GM21529 (cell line): ENCODE results near the gene CCT7.
A peak's percentile ranks its signal among the peaks of the same experiment; 100 is the strongest.

Experiments used
- ATAC-seq: cut with Tn5 transposase; IDR thresholded peaks from one replicate; pipeline ENCODE4 v1.9.1; 2021; ENCODE audit not compliant: unreplicated experiment

Gene CCT7

GRCh38 chr2:73225513-73226360 is 8.4 kb upstream of the CCT7 start:
- no peak for ATAC-seq

GRCh38 chr2:73227086-73227485 is 7.0 kb upstream of the CCT7 start:
- ATAC-seq, result no peak

GRCh38 chr2:73228631-73229030 is 5.5 kb upstream of the CCT7 start:
- no peak for ATAC-seq

GRCh38 chr2:73232403-73233153 is 1.5 kb upstream of the CCT7 start:
- ATAC-seq, result peak; percentile 8

GRCh38 chr2:73233154-73233931 is 765 bp upstream of the CCT7 start, which contains the start of gene PRADC1:
PRADC1 (minus strand) TSS chr2:73233239; CDS start chr2:73233160, 79 bp downstream.
- ATAC-seq, result peak; percentile 91

GRCh38 chr2:73235315-73236028 is 1.4 kb downstream of the CCT7 start:
- ATAC-seq, result no peak

- ATAC-seq, result no peak
Measured at GRCh38 chr2:73237168-73237567, 3.1 kb downstream of the CCT7 start.

GRCh38 chr2:73238149-73238548 is 4.0 kb downstream of the CCT7 start:
- no peak for ATAC-seq

GRCh38 chr2:73238976-73239375 is 4.9 kb downstream of the CCT7 start:
- no peak for ATAC-seq

- no peak for ATAC-seq
Measured at GRCh38 chr2:73239776-73240175, 5.7 kb downstream of the CCT7 start.

- no peak for ATAC-seq
Measured at GRCh38 chr2:73243884-73244570, 9.9 kb downstream of the CCT7 start.

- no peak for ATAC-seq
Measured at GRCh38 chr2:73244580-73244979, 10.5 kb downstream of the CCT7 start.

GRCh38 chr2:73246850-73247249 is 12.7 kb downstream of the CCT7 start:
- no peak for ATAC-seq

- ATAC-seq, result no peak
Measured at GRCh38 chr2:73249636-73250035, 15.5 kb downstream of the CCT7 start.

- no peak for ATAC-seq
Measured at GRCh38 chr2:73250872-73251846, 17.1 kb downstream of the CCT7 start.

- no peak for ATAC-seq
Measured at GRCh38 chr2:73252238-73253027, 18.3 kb downstream of the CCT7 start.

GRCh38 chr2:73253400-73253799 is 19.3 kb downstream of the CCT7 start:
- ATAC-seq, result no peak

GRCh38 chr2:73253901-73254300 is 19.8 kb downstream of the CCT7 start:
- no peak for ATAC-seq
